MV-4-11 (cell line): ENCODE measurements around the gene COPZ1.
"Not testable (repeated sequence)": the region's sequence is repeated elsewhere in the genome, so short reads cannot be mapped to it uniquely, and the experiment has no call there.

Source experiments
- DNase-seq: peaks from one replicate; lab custom pipeline; 2025; lab: John Stamatoyannopoulos, UW

Gene COPZ1

DNA sequence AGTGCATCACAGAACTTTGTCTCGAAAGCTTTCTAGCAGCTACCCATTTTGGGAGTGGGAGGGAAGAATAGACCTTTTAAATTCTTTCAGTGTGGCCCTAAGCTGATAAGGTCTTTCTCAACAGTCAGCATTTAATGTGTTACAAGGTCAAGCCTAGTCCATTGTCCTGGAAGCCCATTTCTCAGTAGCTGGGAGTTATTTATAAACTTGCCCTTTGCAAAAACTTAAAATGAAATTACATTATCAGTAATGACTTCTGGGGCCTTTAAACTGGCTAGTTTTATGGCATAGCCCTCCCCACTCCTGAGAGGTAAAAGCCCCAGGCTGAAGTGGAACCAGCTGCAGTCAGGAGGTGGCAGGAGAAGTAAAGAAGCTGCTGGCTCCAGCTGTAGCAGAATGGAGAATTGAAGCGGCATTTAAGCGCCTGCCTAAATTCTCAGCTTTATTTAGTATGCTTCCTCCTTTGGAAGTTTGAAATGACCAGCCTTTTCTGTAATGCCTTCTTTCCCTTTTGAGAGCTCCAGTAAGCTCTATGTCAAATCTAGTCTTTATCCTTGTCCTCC, 12.4 kb downstream of the COPZ1 start:
- DNase-seq = peak; percentile 58

DNA sequence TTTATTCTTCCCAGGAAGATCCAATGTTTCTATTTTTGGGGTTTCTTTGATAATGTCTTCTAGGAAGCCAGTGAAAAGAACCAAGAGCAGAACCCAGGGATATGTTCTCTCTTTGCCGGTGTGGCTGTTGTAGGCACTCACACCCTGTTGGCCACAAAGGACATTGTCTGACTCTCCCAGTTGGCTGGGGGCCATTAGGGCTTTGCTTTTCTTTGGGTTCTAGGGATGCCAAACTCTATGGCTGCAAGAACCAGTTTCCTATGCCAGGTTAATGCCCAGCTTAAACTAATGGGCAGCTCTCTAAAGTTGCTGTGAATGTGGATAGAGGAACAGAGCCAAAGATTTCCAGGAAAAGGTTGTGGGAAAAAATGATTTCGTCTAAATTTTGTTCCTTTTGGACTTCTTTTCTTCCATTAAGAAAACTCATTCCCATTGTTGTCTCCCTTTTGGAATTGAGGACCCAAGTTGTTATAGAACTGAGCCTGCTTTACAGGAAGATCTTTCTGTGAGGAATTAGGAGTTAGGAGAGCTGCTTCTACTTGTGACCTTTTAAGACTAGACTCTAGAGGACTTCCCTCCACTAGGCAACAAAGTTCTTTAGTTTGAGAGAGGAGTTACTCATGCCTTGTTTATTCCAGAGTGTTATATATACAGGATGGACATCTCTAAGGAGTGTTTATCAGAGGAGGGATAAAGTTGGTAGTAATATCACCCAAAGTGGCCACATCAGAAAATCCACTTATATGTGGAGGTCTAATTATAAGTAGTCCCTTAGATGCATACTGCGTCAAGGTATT, 13.1 kb downstream of the COPZ1 start:
- DNase-seq = no peak

DNA sequence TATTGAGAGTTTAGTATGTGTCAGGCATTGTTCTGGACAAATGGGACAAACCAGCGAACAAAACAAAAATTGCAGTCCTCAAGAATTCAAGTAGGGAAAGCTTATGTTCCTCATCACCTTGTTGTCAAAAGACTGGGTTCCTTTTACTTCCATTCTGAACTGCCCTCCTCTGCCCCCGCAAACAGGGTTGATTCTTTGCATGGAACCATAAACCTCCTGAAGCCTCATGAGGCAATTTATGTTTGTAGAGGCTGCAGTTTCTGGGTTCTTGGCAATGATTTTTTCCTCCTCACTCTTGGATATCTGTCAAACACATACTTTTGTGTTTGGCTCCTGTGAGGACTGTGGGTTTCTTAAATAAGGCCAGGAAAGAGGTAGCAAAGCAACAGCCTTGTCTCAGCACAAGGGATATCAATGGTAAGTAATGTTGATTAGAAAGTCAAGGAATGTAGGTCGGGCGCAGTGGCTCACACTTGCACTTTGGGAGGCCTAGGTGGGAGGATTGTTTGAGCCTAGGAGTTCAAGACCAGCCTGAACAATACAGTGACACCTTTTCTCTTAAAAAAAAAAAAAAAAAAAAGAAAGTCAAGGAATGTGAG, 13.9 kb downstream of the COPZ1 start:
- no peak for DNase-seq

DNA sequence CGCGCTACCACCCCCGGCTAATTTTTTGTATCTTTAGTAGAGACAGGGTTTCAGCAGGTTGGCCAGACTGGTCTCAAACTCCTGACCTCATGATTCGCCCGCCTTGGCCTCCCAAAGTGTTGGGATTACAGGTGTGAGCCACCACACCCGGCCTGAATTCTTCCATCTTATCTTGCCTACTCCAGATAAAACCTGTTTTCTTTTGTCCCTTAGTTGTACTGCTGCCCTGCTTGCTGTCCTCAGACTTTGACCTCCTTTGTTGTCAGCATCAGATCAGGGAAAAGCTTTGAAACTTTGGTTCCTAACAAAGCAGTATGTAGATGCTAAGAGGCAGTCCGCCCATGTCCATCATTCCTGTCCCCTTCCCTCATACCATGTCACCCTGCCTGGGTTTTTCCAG, 15.9 kb downstream of the COPZ1 start:
- DNase-seq = no peak

DNA sequence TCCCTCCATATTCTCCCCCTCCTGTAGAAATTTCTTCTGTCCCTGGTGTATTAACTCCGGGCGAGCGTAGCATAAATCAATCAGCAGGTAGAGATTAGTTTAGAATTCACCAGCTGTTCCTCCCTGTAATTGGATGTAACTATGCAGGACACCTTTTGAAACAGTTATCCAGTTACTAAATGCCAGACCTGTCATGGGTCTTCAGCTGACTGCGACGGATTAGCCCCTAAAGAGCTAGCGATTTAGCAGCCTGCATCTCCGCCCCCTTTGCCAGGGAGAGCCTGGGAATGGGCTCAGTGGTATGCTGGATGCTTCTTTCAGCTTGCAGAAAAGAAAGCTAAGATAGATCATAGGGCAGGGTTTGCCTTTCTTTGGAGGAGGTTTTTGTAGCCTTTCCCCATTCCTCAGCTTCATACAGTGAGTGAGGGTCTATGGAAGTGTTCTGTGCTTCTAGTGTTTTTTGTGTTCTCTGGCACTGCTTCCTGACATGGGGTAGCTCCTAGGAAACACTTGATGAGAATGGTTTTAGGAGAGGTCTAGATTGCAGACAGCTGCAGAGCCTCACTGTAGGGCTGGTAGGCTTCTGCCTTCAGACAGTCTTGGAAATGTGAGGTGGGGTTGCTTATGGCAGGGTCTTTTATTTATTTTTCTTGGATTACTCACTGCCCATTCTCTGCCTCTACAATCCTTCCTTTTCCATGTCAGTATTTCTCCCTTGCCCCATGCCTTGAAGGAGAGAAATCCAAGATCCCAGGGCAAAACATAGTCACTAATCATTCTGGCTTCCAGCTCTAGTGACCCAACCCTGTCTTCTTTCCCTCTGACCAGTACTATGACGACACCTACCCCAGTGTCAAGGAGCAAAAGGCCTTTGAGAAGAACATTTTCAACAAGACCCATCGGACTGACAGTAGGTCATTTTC, 16.7 kb downstream of the COPZ1 start:
- DNase-seq = no peak

DNA sequence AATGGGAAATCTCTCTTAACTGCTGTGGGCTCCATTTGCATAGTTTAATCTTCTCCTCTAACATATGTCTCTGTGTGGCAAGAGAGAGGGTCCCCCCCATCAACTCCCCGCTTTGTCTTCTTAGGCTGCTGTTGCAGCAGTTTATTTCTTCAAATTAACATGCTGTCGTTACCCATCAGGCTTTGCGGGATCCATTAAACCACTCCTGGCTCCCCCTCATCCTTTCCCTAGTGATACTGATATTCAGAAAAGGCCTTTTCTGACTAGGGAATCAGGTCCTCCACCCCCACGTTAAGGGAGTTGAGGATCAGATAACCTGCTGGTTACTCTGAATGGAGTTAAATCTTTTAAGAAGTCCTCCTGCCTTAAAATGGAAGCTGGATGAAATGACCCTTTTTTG, 24.1 kb downstream of the COPZ1 start:
- no peak for DNase-seq

DNA sequence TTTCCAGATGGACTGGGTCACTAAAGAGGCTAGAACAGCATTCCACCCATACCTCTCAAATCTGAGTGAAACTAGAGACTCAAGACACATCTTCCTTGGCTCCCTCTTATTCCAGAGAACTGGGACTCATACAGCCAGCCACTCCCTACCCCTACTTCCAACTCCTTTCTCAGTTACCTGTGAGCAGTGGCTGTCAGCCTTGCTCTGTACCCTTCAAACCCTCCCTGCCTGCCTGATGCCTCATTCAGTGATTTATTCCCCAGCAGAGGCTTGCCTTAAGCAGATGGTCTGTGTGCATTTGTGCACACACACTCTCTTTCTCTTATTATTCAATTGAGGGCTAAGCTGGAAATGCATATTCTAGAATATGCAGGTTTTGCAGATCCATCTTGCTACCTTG, 24.7 kb downstream of the COPZ1 start:
- DNase-seq = no peak

DNA sequence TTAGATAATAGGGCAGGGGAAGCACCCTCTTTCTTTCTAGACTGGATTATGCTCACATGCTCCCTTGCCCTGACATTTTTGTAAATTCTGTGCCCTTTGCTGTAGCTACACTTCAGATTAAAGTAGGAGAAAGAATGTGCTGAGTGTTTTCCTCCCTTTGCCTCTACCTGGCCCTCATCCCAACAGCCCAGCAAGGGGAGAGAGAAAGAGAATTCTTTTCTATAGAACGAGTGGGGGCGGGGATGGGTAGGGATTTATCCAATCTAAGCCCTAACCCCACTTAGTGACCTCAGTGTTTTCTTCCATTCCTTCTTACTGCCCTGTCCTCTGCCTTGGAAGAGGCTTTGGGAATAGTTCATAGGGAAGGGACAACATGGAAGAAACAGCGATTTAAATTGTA, 25.8 kb downstream of the COPZ1 start:
- DNase-seq = no peak

DNA sequence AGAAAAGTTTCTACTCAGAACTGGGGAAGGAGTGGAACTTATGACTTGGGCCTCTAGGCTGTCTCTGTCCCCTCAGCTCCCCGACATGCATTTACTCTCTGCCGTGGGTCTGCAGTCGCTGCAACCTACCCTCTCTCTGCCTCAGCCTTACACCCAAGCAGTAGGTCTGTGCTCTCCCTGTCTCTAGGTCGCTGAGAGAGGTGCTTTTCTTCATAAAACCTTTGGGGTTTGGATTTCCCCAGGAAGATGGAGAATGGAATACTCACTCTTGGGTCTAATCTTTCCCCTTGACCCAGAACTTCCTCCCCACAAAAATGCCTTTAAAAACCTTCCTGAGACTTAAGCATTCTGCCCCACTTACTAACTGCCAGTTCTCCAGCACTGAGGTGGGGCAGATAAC, 26.4 kb downstream of the COPZ1 start:
- DNase-seq = no peak

DNA sequence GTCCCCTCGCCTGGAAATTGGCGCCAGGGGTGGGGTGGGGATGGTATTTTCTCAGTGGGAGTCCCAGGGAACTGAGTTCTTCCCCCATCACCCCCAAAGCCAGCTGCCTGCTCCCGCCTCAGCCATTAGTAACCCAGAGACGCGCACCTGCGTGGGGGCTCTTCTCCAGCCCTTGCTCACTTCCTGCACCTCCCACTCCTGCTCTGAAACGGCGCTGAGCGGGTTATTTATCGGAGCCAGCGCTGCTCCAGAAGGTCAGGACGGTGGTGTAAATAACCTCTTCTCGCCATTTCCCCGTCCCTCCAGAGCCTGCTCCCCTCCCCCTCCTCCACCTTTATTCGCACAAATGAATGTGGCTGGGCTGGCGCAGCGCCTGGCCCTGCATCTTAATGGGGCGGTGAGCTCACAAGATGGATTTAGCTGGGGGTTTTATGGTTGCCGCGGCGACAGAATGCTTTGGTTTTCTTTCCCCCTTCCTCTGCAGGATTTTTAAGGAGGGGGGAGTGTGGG, 27.1 kb downstream of the COPZ1 start:
- DNase-seq = no peak

DNA sequence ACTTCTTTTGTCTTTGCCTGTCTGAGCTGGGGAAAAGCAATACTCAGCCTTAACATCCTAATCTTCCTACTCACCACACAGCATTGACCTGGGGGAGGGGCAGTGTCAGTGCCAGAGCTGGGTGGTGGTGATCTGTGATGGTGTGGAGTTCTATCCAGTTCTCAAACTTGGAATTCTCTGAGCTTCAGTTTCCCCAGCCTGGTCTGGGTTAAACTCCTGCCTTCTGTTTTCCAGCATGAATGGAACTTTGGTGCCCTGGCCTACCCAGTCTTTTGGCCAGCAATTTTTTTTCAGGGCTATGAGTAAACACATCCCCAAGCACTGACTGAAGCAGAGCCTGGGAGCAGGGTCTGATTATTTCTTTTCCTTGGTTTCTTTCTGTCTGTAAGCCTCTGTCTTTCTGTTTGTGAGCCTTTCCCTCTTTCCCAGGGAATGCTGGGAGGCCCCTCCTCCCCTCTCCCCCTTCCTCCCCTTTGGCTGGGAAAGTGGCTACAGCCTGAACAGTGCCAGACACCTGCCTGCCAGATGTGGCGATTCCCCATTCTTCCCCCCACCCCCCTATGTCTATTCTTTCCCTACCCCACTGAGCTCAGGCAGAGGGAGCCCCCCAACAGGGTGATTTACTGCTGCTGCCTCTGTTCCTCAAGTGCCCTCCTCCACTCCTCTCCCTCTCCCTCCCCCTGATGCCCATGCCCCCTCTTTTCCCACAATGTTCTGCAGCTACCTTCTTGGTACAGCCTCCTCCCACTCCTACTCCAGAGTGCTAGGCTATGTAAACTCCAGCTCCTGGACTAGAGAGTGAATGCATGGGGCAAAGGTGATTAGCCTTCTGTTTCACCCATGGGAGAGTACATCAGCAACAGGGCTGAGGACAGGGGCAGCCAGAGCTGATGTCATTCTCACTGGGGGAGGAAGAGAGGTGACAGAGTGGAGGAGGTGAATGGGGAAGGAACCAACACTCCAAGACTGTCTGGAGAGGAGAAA, 28.3 kb downstream of the COPZ1 start:
- no peak for DNase-seq

DNA sequence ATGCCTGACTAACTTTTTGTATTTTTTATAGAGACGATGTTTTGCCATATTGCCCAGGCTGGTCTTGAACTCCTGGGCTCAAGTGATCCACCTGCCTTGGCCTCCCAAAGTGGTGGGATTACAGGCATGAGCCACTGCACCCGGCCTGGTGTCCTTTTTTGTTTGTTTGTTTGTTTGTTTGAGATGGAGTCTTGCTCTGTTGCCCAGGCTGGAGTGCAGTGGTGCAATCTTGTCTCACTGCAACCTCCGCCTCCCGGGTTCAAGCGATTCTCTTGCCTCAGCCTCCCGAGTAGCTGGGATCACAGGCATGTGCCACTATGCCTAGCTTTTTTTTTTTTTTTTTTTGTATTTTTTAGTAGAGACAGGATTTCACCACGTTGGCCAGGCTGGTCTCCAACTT, 29.3 kb downstream of the COPZ1 start:
- not testable (repeated sequence) for DNase-seq

DNA sequence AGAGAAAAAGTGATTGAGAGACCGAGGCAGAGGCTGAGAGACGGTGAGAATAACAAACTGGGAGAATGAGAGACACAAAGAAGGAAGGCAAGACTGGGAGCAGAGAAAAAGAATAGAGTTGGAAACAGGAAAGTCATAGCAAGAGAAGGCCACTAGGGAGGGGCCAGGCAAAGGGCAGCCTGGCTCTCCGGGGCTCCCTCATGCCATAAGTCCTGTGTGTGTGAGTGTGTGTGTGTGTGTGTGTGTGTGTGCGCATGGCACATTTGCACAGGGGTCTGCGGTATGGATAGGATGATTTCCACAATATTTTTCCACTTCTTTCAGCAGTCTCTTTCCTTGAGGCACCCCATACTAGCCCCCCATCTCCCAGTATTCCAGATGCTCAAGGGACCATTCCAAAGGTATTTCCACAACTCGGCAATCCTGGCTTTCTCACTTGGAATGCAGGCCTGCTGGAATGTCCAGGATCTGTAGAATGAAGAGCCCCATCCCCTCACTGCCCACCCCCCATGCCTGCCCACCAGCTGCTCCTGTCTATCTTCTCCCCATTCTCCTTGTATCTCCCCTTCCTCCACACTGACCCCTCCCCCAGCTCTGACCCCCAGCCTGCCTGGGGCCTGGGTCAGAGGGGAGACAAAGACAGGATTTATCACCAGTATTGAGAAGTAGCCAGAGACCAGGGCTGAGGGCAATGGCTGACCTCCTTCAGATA, 30.3 kb downstream of the COPZ1 start:
- DNase-seq = no peak

DNA sequence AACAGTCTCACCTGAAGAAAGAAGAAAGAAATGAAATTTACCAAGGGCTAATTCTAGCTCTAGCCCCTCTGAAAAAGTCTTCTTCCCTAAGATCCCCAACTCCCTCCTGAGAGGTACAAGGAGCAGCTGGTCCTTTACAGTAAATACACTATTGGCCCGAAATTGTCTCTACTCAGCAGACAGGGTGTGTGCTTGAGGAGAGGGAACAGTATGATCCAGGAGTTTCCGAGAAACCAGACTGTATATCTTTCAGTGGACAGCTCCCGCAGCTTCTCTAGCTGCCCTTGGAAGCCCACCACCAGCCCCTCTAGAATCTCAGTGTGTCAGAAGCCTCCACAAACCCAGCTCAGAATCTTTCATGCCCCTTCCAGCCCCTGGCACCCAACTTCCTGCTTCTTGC, 31.3 kb downstream of the COPZ1 start:
- DNase-seq = no peak

DNA sequence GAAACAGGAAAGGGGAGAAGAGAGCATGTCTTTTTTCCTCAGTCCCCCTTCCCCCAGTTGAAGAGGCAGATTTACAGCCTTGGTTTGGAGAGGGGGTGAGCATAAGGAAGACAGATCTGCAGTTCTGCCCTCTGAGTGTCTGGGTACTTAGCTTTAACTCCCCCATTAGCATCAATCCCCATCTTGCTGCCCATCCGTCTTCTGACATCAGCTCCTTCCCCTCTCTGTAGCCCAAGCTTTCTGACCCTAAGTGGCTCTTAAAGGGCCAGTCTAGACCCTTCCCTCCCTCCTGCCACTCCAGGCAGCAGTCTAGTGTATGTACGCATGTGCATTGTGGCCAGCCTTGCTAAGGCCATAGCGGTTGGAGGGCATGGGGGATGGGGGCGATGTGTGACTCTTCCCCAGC, 32.0 kb downstream of the COPZ1 start:
- no peak for DNase-seq

DNA sequence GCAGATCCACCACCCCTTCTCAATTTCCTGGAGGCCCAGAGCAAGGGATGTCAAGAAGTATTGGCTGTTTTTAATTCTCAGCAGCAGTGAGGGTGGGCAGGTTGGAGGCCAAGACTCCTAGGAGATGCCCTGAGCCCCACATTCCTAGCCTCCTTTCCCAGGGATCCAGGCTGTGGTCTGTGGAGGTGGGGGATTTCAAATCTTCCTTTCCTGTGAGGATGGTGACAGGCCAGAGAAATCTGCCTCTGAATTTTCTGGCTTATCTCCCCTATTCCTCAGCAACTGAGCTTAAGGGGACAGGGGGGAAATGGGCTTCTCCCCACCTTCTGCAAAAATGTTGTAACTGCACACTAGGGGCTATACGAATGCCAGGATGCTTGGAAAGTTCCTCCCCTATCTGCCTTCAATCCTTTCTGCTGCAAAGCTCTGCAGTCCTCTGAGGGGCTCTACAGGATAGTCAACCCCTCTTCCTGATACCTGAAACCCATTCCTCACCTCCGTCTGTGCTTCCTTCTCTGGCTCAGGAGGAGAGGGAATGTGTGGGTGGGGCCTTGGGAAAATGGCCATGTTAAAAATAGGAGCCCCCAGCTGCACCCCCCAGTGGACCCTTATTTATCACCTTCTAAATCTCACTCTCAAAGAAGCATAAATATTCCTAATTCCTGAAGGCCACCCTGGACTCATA, 32.7 kb downstream of the COPZ1 start:
- no peak for DNase-seq

DNA sequence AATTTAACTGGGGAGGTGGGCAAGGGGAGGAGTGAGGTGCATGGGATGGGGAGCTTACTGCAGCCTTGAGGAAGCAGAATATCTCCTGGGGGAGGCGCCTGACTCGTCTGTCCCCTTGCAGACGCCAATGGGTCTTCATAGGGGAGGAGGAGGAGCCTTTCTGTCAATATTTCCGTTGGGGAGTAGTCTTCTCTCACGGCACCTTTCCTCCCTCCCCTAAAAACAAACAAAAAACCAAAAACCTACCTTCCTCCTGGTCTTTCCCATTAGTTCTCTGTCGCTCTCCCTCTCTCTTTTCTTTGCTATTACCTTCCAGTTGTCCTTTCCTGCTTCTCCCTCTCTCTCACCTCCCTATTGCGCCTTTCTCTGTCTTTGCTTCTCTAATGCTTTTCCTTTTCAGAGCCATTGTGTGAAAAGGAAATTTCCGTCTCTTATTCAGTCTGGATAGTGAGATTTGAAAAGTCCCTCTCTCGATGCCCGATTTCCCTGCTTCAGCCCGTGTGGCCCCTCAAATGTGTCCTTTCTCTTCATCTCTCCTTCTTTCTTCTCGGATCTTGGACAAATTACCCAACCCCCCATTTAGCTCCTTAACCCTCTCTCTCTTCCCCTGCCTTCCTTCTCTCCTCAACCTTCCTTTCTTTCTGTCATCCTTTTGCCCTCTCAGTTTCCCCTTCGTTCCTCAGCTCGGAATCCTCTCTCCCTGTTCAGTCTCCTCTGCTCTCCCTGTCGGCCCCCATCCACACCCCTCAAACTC, 33.4 kb downstream of the COPZ1 start:
- DNase-seq = no peak

DNA sequence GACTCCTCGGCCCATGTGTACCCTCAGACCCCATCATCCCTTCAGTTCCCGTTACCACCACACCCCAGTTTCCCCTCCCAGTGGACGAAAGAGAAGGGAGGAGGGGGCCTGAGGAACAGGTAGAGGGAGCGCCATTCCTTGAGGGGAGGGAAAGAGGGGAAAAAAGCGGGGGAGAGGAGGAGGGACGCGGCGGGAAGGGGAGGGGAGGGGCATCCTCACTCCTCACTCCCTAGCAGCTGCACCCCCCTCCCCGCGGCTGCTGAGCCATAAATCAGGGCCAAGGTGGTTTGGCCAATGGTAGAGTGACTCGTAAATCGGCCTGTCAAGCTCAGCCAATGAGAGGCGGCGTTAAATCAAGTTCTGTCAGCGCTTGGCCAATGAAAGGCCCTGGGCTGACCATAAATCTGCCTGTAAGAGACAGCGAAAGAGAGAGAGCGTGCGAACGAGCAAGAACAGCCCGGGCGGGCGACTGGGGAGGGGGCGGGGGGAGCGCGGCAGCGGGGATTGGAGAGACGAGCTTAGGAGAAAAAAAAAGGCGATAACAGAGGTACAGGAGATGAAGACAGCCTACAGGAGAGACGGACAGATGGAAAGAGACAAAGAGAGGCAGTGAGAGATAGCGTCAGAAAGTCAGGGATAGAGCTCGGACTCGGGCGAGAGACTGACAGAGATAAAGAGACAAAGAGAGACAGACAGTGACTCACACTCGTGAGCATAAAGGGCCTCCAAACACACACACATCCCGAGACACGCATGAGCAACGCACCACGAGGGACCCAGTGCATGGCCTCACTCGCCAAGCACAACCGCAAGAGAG, 34.2 kb downstream of the COPZ1 start:
- peak; percentile 98 for DNase-seq
